H9 (cell line): ENCODE measurements around the gene RGL4. TPM values are rescaled to one million over a fixed set of nuclear protein-coding genes. Genes with fewer than 3 reads are reported as not detected.
A peak's percentile ranks its signal among the peaks of the same experiment; 100 is the strongest.

ENCODE experiments used
- DNase-seq: peaks from one replicate; pipeline ENCODE4 v3.0.0-alpha.2; 2017
- H2AFZ ChIP-seq: one replicate; pipeline ENCODE4 v1.6.1; 2013; ENCODE audit warnings: mild to moderate bottlenecking, low read length, control low read depth, moderate library complexity
- H2AK5ac ChIP-seq: 2 replicates; pipeline ENCODE4 v1.6.1; 2013; ENCODE audit warnings: low read length, control low read depth, mixed read lengths; ENCODE audit not compliant: insufficient read length
- H2BK120ac ChIP-seq: one replicate; pipeline ENCODE4 v1.6.1; 2013; ENCODE audit warnings: low read depth, mild to moderate bottlenecking, low read length, control low read depth, inconsistent platforms; ENCODE audit not compliant: poor library complexity, severe bottlenecking
- H2BK12ac ChIP-seq: 2 replicates; pipeline ENCODE4 v1.6.1; 2013; ENCODE audit warnings: low read length, control low read depth, mixed read lengths, low read depth; ENCODE audit not compliant: insufficient read length
- H2BK15ac ChIP-seq: 2 replicates; pipeline ENCODE4 v1.6.1; 2013; ENCODE audit warnings: low read depth, low read length, control low read depth
- H2BK20ac ChIP-seq: one replicate; pipeline ENCODE4 v1.6.1; 2013; ENCODE audit warnings: low read depth, mild to moderate bottlenecking, low read length, control low read depth, inconsistent platforms; ENCODE audit not compliant: poor library complexity, severe bottlenecking
- H2BK5ac ChIP-seq: 2 replicates; pipeline ENCODE4 v1.6.1; 2013; ENCODE audit warnings: low read length, control low read depth, mixed read lengths; ENCODE audit not compliant: insufficient read length
- H3K14ac ChIP-seq: 2 replicates; pipeline ENCODE4 v1.6.1; 2013; ENCODE audit warnings: low read length, control low read depth; ENCODE audit not compliant: insufficient read depth
- H3K18ac ChIP-seq: 2 replicates; pipeline ENCODE4 v1.6.1; 2013; ENCODE audit warnings: low read depth, mild to moderate bottlenecking, mixed read lengths, low read length, control low read depth; ENCODE audit not compliant: insufficient read length
- H3K23ac ChIP-seq: 2 replicates; pipeline ENCODE4 v1.6.1; 2013; ENCODE audit warnings: low read length, control low read depth, mixed read lengths, low read depth; ENCODE audit not compliant: insufficient read length
- H3K23me2 ChIP-seq: 2 replicates; pipeline ENCODE4 v1.6.1; 2013; ENCODE audit warnings: low read depth, mild to moderate bottlenecking, mixed read lengths, low read length, control low read depth; ENCODE audit not compliant: insufficient read length, poor library complexity, severe bottlenecking
- H3K27ac ChIP-seq: 2 replicates; pipeline ENCODE4 v1.5.1; 2013; ENCODE audit warnings: low read length, control low read depth, mixed read lengths, low read depth; ENCODE audit not compliant: insufficient read length
- H3K27me3 ChIP-seq: 2 replicates; pipeline ENCODE4 v1.6.1; 2013; ENCODE audit warnings: low read length, control low read depth, inconsistent platforms; ENCODE audit not compliant: insufficient read depth
- H3K4ac ChIP-seq: 2 replicates; pipeline ENCODE4 v1.6.1; 2013; ENCODE audit warnings: low read depth, mild to moderate bottlenecking, control low read depth, inconsistent platforms, low read length, moderate library complexity
- H3K4me1 ChIP-seq: 2 replicates; pipeline ENCODE4 v1.6.1; 2013; ENCODE audit warnings: low read length, control low read depth, inconsistent platforms; ENCODE audit not compliant: insufficient read depth
- H3K4me2 ChIP-seq: 2 replicates; pipeline ENCODE4 v1.6.1; 2013; ENCODE audit warnings: low read length, control low read depth, mixed read lengths; ENCODE audit not compliant: insufficient read length, insufficient read depth
- H3K56ac ChIP-seq: 2 replicates; pipeline ENCODE4 v1.6.1; 2013; ENCODE audit warnings: low read depth, mild to moderate bottlenecking, mixed read lengths, low read length, control low read depth; ENCODE audit not compliant: insufficient read length
- H3K79me1 ChIP-seq: 2 replicates; pipeline ENCODE4 v1.6.1; 2013; ENCODE audit warnings: low read depth, mild to moderate bottlenecking, moderate library complexity, low read length, control low read depth, inconsistent platforms; ENCODE audit not compliant: insufficient read depth, poor library complexity, severe bottlenecking
- H3K79me2 ChIP-seq: 2 replicates; pipeline ENCODE4 v1.6.1; 2013; ENCODE audit warnings: low read length, control low read depth, inconsistent platforms; ENCODE audit not compliant: insufficient read depth
- H3K9ac ChIP-seq: 2 replicates; pipeline ENCODE4 v1.6.1; 2013; ENCODE audit warnings: low read length, control low read depth, mixed read lengths; ENCODE audit not compliant: insufficient read length; ENCODE audit errors: extremely low read depth
- H3K9me3 ChIP-seq: one replicate; pipeline ENCODE4 v1.6.1; 2013; ENCODE audit warnings: low read depth, low read length, inconsistent platforms; ENCODE audit not compliant: control insufficient read depth
- H3T11ph ChIP-seq: one replicate; pipeline ENCODE4 v1.6.1; 2013; ENCODE audit warnings: mild to moderate bottlenecking, low read length, control low read depth, inconsistent platforms
- H4K20me1 ChIP-seq: one replicate; pipeline ENCODE4 v1.6.1; 2013; ENCODE audit not compliant: control insufficient read depth, insufficient read length, insufficient read depth
- H4K5ac ChIP-seq: 2 replicates; pipeline ENCODE4 v1.6.1; 2013; ENCODE audit warnings: low read depth, mild to moderate bottlenecking, mixed read lengths, low read length, control low read depth; ENCODE audit not compliant: insufficient read length
- H4K8ac ChIP-seq: replicated peaks from 2 replicates; pipeline ENCODE4 v1.6.1; 2013; ENCODE audit warnings: low read length, control low read depth, mixed read lengths, low read depth; ENCODE audit not compliant: insufficient read length
- H4K91ac ChIP-seq: 2 replicates; pipeline ENCODE4 v1.6.1; 2013; ENCODE audit warnings: low read depth, mild to moderate bottlenecking, moderate library complexity, mixed read lengths, low read length, control low read depth; ENCODE audit not compliant: insufficient read length
- H3K27ac Mint-ChIP-seq, 3 experiments: 2 replicates in 2 of 3; 3 replicates in 1 of 3; pipeline ENCODE4 v1.8.0; 2020 to 2021; ENCODE audit warnings: mixed read lengths in 3 of 3, mild to moderate bottlenecking in 1 of 3, moderate library complexity in 1 of 3
- H3K27me3 Mint-ChIP-seq: 2 replicates; pipeline ENCODE4 v1.8.0; 2021; ENCODE audit warnings: low read depth, mild to moderate bottlenecking, moderate library complexity, mixed read lengths
- H3K36me3 Mint-ChIP-seq, 3 experiments: 2 replicates in 2 of 3; 3 replicates in 1 of 3; pipeline ENCODE4 v1.8.0; 2020 to 2021; ENCODE audit warnings: low read depth in 3 of 3, mixed read lengths in 3 of 3; ENCODE audit not compliant: insufficient read depth in 1 of 3
- H3K4me1 Mint-ChIP-seq, 2 experiments: 2 replicates each; pipeline ENCODE4 v1.8.0; 2020; ENCODE audit warnings: mixed read lengths in 2 of 2
- H3K4me3 Mint-ChIP-seq, 2 experiments: 2 replicates in 1 of 2; 3 replicates in 1 of 2; pipeline ENCODE4 v1.8.0; 2020 to 2021; ENCODE audit warnings: mild to moderate bottlenecking in 2 of 2, mixed read lengths in 2 of 2, moderate library complexity in 1 of 2
- H3K9me3 Mint-ChIP-seq, 2 experiments: 2 replicates in 1 of 2; 3 replicates in 1 of 2; pipeline ENCODE4 v1.8.0; 2020; ENCODE audit warnings: mild to moderate bottlenecking in 2 of 2, mixed read lengths in 2 of 2, moderate library complexity in 1 of 2
- WGBS: extraction: QIAGEN DNeasy Blood & Tissue Kit; methylation state at CpG from one replicate; pipeline ENCODE4 v1.1.7; 2013; ENCODE audit warnings: missing lambda C conversion rate, low lambda C conversion rate, mixed read lengths; ENCODE audit not compliant: insufficient read length; ENCODE audit errors: extremely low coverage; 5-methylcytosine and 5-hydroxymethylcytosine counted together
- total RNA-seq: library from RNA; stranded (reverse); gene quantifications from 2 replicates; pipeline ENCODE4 v1.2.1, GENCODE V29; 2021
- TF ChIP-seq, protein P1 (sequence below): fragments of 200-600 bp; sonication (generic); conservative IDR thresholded peaks from 3 replicates; pipeline ENCODE4 v1.8.0; 2021; ENCODE audit warnings: antibody characterized with exemption, mild to moderate bottlenecking

RGL4 gene
- total RNA-seq, 1 experiment from 2014 or later = not detected

DNA sequence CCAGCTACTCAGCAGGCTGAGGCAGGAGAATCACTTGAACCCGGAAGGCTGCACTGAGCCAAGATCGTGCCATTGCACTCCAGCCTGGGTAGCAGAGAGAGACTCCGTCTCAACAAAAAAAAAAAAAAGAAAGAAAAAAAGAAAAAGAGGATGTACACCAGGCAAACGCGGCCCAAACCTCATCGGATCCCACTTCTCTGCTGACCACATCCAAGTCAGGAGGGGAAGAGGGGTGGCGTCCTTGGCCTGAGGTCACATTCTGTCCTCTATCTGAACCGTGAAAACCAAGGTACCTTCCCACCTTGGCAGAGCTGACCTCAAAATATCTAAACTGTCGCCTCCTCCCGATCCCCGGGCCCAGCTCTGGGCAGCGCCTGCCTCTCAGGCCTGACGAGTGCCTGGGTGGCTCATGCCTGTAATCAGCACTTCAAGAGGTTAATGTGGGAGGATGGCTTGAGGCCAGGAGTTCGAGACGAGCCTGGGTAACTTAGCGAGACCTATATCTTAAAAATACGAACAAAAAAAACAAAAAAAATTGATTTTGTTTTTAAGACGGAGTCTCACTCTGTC, 25.1 kb downstream of the RGL4 start:
- no peak overlapping the region for H4K5ac ChIP-seq
- H3K79me2 ChIP-seq = no peaks in the 10 kb centered on the region
- H3K4me1 ChIP-seq = no peaks in the 10 kb centered on the region
- no peak overlapping the region for H3K18ac ChIP-seq
- Mint-ChIP-seq H3K9me3 (no peaks in the 10 kb centered on the region; a peak in 1 of 5 replicates), H3K4me1 (peaks cover 0 to 6% of the 10 kb centered on the region in 2 experiments; a peak in 2 of 4 replicates), H3K36me3 (peaks cover 13 to 32% (median 25%) of the 10 kb centered on the region in 3 experiments), H3K27ac (no peak overlapping the region), H3K27me3 (no peaks in the 10 kb centered on the region), H3K4me3 (peak overlapping the region; percentile 74 to 85)
- no peak overlapping the region for H4K8ac ChIP-seq
- no peak overlapping the region for H2BK20ac ChIP-seq
- H3K4me2 ChIP-seq = peak overlapping the region; percentile 13
- no peak overlapping the region for H3K27ac ChIP-seq
- no peak overlapping the region for H3K23ac ChIP-seq
- H3K56ac ChIP-seq = no peak overlapping the region
- H3K23me2 ChIP-seq = peaks cover 3% of the 10 kb centered on the region
- no peaks in the 10 kb centered on the region for H4K20me1 ChIP-seq
- H3K9ac ChIP-seq = no peak overlapping the region
- H2BK5ac ChIP-seq = no peak overlapping the region
- H2AFZ ChIP-seq = no peak overlapping the region
- no peaks in the 10 kb centered on the region for H3K79me1 ChIP-seq
- DNase-seq = no peak
- no CpG with 5 or more reads among the region's 18 CpGs for WGBS
- TF ChIP-seq, protein P1, sequence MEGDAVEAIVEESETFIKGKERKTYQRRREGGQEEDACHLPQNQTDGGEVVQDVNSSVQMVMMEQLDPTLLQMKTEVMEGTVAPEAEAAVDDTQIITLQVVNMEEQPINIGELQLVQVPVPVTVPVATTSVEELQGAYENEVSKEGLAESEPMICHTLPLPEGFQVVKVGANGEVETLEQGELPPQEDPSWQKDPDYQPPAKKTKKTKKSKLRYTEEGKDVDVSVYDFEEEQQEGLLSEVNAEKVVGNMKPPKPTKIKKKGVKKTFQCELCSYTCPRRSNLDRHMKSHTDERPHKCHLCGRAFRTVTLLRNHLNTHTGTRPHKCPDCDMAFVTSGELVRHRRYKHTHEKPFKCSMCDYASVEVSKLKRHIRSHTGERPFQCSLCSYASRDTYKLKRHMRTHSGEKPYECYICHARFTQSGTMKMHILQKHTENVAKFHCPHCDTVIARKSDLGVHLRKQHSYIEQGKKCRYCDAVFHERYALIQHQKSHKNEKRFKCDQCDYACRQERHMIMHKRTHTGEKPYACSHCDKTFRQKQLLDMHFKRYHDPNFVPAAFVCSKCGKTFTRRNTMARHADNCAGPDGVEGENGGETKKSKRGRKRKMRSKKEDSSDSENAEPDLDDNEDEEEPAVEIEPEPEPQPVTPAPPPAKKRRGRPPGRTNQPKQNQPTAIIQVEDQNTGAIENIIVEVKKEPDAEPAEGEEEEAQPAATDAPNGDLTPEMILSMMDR = no peak
- no peaks in the 10 kb centered on the region for H3K27me3 ChIP-seq
- no peak overlapping the region for H3T11ph ChIP-seq
- H3K9me3 ChIP-seq = no peaks in the 10 kb centered on the region
- H2BK12ac ChIP-seq = no peak overlapping the region
- H2BK15ac ChIP-seq = no peak overlapping the region
- no peak overlapping the region for H4K91ac ChIP-seq
- H3K14ac ChIP-seq = no peak overlapping the region
- no peak overlapping the region for H3K4ac ChIP-seq
- H2BK120ac ChIP-seq = no peak overlapping the region
- no peak overlapping the region for H2AK5ac ChIP-seq
